Activated CD4-positive, alpha-beta T cell treated with anti-CD3 and anti-CD28 coated beads, Interleukin-10, Interleukin-2, amounts not matched to agents 100 ng/mL and 50 ng/mL, durations not matched to agents 16 hours and 8 hours (primary cell): ENCODE measurements around the gene NLRP1.

Experiments used
- DNase-seq: peaks from one replicate; pipeline ENCODE4 v3.0.0-alpha.2; 2020

Gene NLRP1

DNA sequence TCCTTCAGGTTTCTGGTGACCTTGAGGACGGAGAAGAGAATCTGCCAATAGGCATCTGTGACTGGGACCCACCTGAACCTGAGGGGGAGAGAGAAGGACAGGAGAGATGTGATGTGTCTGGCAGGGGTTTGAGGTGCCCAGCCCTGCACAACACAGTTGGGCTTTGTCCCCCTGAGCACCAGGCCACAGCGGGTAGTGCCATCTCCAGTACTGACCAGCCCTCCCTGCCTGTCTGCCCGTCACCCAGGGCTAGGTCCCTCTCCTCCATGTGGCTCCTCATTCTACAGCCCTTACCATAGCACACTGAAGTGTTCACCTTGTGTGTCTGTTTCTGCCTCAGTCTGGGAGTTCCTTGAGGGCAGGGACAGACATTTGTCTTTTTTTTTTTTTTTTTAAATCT is 30.8 kb downstream of the NLRP1 start:
- DNase-seq, result no peak

DNA sequence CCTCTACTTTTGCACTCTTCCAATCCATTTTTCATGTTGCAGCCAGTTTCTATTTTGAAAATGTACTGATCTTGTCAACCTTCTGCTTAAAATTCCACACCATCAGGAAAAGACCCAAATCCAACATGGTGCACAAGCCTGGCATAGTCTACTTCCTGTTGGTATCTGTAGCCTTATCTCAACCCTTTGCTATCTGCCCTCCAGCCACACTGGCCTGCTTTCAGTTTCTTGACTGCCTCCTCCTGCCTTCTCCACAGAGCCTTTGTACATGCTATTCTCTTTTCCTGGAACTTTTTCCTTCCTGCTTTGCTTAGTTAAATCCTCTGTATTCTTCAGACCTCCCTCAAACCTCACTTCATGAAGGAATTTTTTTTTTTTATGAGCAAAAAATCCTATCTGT is 31.5 kb downstream of the NLRP1 start:
- no peak for DNase-seq

DNA sequence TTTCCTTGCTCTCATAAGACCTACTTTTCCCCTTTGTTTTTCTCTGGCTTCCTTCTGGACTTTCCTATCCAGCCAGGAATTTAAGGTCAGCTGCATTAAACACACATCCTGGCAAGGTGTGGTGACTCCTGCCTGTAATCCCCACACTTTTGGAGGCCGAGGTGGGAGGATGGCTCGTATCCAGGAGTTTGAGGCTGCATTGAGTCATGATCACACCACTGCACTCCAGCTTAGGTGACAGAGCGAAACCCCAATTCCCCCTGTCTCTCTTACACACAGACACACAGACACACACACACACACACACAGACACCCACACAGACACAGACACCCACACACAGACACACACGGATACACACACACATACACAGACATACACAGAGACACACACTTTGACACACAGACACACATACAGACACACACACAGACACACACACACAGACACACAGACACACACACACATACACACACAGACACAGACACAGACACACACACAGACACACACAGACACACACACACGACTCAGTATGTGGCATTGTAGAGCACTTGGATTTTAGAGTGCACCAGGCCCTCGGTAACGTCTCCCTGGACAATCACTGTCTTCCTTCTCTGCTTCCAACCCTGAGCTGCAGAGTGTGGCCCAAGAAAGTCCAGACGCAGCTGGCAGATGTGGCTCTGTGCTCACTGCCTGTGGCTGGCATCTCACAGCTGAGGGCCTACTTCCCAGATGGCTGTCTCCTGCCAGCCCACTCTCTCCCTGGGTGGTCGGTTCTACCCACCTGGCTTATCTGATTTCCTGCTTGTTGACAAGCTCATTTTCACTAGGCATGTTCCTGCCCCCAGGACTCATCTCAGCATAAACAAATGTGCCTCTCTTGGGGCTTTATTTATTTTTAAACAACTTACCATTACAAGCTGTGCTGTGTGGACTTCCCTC is 39.0 kb downstream of the NLRP1 start:
- DNase-seq, result no peak

DNA sequence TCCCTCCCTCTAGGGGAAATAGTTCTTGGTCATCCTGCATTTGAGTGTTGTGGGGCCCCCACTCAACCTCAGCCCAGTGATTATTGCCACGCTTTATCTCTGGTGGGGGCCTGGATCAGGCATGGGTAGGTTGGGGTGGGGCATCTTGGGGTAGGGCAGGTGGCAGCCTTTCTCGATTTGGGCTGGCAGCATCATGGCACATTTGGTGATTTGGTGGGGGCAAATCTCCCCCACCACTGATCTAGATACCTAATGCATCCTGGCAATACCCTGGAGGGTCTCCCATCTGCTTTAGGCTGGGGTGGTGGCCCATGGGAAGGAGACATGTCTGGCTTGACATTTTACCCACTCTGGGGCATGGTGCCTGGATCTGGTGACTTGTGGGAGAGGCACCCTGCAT is 40.2 kb downstream of the NLRP1 start:
- no peak for DNase-seq

DNA sequence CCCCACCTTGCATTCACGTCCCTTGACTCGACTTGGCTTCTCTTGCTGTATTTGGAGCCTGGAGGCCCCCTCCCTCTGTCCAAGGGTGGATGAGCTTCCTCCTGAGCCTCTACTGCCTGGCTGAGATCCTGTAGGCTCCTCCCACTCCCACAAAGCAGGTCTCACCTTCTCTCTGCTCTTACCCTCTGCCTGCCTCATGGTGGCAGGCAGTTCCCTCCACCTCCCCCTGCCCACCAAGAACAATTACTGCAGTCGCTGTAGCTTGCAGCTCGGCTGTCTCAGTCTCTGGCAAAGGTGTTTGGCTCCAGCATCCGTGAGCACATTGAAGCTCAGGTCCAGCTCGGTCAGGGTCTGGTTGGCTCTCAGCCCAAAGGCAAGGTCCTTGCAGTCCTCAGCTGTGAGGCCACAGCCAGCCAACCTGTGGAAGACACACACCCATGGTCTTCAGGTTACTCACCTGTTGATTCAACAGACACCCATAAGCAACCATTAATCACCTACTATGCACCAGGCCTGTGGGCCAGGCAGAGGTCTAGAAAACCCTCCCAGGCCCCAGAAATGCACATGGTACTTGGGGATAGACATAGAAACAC is 42.6 kb downstream of the NLRP1 start:
- no peak for DNase-seq

DNA sequence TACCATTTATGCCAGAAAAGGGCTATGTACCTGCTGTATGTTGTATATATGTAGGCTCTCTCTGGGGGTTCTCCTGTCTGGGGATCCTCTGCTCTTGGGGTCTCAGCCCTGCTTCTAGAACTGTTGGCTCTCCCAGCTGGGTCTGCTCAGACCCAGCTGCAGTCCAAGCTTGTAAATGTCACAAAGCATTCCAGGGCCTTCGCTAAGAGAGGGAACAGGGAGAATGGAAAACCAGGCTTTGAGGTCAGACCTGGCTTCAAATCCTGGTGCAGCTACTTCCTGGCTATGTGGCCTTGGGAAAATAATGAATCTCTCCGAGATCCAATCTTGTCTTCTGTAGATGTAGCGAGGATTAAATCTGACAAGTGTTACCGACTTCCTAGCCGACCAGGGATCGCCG is 44.0 kb downstream of the NLRP1 start:
- no peak for DNase-seq

DNA sequence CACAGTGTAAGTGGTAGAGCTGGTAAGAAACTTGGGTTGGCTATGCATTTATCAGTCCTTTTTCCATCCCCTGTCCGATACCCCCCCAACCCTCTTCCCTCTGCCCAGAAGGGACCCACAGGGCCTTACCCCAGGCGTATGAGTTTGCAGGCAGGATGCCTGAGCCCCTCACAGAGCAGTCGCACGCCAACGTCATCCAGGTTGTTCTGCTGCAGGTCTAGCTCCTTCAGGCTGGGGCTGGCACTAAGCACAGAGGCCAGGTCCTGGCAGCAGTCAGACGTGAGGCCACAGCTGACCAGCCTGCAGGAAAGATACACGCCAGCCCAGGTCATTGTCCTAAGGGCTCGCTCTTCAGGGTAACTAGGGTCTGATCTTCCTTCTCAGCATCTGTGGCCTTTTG is 45.0 kb downstream of the NLRP1 start:
- DNase-seq, result no peak

DNA sequence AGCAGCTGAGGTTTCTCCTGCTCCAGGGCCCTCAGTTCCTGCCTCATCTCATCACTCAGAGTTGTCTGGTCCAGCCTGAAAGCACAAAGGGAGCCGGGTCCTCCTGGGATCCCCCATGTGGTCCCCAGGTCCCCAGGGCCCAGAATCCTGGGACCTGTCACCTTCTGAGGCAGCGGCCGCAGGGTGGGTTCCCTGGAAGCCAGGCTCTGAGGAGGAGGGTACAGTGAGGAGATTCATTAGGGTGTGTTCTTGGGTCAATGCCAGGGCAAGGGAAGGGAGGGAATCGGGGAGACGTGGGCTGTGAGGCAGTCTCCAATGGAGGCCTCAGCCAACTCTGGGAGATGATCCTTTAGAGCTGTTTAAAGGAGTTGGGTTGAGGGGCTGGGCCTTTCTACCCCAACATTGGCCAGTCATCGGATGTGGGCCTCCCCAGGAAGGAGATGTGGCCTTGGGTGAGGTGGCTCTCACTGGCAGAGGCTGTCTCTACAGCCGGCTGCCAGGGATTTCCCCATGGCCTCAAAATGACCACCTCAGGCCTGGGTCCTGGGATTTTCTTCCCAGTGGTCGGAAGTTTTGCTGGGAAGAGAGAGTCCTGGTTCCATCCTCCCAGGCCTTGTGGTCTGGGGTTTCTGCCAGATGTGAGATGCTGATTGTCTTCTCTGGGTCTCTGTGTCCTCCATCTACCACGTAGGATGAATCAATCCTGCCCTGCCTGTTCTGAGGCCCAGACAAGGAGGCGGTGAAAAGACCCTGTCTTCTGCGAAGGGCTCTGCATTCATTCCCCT is 47.3 kb downstream of the NLRP1 start:
- DNase-seq, result no peak

DNA sequence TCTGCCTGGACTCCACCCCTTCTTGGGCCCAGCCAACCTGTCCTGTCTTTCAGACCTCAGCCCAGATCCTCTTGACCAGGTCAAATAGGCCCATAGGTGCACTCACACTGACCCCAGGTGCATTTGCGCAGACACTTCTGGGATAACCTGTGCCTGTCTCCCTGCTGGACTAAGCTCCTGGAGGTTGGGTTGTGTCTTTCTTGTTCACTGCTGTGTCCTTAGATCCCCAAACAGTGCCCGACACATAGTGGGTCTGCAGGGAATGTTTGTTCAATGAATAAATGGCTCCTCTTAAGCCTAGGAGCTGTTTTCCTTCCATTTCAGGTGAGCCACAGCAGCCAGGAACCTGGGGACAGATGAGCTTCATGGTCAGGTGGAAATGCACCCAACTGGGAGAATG is 48.9 kb downstream of the NLRP1 start:
- no peak for DNase-seq

DNA sequence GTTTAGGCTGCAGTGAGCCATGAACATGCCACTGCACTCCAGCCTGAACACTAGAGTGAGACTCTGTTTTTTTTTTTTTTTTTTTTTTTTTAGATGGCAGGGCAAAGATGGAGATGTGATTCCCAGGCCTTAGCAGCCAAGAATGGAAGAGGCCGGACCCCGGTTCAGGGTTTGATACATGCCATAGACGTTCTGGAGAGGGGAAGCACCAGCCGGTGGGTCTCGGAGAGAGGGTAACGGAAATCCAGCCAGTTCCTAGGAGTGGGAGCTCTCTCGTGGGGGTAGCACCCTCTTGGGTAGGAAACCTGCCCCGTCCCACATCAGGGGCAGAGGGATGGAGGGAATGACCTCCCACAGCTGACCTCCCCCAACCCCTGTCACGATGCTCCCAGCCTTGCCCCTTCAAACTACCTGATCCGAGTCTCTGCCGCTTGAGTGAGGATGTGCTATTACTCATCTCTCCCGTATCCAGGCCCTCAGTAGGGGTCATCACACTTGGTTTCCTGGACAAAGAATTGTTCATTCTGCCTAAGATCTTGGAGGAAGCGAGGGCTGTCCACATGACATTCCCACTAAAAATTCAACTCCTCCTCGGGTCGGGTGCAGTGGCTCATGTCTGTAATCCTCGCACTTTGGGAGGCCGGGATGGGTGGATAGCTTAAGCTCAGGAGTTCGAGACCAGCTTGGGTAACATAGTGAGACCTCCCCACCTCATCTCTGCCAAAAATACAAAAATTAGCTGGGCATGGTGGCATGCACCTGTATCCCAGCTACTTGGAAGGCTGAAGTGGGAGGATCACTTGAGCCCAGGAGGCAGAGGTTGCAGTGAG is 50.6 kb downstream of the NLRP1 start:
- no peak for DNase-seq

DNA sequence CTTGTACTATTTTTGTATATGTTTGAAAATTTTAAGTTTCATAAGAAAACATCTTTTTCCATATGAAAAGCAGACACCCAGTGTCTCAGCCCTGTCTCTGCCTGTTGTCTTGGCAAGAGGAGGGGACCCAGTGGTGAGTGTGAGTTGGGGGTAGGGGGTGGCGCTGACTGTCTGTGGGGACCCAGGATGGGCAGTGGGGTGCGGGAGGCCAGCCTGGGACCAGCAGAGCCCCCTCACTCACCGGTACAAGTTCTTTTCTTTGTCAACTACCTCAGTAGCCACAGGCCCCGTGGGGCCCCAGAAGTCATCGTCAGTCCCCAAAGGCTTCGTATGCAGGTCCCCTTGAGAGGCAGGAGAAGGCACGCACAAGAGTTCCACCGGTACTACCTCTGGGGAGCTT is 51.7 kb downstream of the NLRP1 start:
- DNase-seq, result no peak

DNA sequence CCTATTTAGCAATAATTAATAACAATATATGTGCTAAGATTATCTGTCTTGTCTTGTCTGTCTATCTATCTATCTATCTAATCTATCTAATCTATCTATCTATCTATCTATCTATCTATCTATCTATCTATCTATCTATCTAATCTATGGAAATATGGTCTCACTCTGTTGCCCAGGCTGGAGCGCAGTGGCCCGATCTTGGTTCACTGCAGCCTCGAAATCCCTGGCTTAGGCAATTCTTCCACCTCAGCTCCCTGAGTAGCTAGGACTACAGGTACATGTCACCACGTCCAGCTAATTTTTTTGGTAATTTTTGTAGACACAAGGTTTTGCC is 53.3 kb downstream of the NLRP1 start:
- DNase-seq, result no peak

DNA sequence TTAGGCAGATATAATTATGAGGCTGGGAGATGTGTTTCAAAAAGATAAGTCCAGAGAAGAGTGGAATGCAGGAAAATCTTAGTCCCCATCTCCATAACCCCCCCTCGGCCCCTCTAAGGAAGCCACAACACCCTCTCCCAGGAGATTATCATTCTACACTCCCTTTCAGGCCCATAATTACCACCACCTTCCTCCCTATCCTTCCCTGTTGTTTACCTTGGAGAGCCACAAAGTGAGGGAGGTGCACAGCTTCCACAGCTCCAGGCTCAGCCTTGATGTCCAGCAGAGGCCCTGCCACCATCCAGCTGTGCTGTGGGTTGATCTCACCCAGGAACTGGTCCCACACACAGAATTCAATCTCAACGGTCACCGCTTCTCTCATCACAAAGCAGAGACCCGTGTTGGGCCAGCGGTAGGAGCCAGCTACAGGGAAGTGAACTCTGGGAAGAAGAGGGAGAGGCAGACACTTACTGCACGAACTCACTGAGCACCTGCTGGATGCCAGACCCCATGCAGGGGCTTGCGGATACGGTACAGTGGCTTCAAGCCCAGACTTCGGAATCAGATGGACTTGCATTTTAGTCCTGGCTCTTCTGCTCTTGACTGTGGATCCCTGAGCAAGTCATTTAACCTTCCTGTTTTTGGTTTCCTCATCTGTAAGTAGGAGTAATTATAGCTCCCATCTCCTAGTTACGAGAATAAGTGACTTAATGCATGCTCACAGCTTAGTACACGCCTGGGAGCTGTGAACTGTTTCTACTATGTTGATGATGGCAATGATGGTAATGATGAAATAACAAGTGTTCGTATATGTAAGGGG is 53.8 kb downstream of the NLRP1 start:
- DNase-seq, result no peak

DNA sequence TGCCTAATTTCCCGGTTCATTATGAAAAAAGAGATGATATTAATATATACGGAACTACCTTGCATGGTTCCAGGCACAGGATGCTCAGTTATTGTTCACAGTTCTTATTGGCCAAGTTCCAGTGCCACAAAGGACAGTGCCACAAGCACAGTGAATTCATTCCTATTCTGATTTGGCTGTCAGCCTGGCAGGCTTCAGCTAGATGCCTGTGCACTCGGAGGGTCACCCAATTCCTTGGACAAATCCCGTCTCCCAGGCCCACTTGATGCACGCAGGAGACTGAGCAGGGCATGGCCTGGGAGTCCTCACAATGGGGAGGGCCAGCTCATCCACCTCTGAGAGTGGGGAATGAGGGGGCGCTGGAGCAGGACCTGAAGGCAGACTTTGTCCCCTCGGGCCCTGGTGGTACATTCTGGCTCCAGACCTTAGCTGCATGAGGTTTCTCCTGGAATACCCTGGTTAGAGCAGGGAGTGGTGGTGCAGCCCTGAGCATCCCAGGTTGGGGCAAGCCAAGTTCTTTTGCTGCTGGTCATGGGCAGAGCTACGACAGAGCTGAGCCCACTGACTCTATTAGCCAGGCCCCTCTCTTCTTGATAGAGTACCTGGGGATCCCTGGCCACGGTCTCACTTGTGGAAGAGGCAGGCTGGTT is 56.6 kb downstream of the NLRP1 start:
- no peak for DNase-seq

DNA sequence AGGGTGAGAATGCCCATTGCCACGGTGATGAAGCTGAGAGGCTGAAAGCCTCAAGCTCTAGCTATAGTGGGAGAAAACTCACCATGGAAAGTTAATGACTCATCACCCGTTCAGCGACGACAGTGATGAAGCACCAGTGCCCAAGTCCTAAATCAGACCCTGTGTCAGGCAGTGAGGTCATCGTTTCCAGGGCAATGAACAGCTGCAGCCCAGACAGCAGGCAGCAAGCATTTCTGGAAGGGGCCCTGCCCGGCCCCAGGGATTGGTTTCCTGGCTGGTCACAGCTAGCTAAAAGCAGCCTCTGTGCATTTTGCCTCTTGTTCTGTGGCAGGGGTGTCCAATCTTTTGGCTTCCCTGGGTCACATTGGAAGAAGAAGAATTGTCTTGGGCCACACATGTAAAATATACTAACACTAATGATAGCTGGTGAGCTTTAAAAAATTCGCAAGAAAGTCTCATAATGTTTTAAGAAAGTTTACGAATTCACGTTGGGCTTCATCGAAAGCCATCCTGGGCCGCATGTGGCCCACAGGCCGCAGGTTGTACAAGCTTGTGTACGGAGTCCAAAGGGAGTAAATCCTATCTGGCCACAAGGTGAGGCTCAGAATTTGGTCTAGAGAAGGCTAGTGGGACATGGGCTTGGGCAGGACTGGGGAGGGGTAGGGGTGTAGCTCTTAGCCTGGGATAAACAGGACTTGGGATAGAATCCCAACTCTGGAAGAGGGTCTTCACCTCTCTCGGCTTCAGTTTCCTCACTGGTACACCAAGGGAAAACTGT is 57.3 kb downstream of the NLRP1 start:
- DNase-seq, result peak; percentile 83

DNA sequence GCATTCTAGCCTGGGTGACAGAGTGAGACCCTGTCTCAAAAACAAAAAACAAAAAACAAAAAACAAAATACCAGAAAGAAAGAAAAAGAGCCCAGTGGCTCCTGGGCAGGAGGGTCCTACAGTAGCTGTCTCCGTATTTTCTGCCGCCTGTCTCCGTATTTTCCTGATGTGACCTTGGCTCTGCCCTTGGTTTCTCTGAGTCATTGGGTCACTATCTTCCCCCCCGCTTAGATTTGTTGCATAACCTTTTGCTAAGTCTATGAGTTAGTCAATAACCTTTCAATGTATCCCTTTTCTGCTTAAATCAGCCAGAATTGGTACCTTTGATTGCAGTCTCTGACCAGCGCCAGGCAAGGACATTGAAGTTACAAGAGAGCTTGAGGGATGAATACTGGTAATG is 61.1 kb downstream of the NLRP1 start:
- no peak for DNase-seq

DNA sequence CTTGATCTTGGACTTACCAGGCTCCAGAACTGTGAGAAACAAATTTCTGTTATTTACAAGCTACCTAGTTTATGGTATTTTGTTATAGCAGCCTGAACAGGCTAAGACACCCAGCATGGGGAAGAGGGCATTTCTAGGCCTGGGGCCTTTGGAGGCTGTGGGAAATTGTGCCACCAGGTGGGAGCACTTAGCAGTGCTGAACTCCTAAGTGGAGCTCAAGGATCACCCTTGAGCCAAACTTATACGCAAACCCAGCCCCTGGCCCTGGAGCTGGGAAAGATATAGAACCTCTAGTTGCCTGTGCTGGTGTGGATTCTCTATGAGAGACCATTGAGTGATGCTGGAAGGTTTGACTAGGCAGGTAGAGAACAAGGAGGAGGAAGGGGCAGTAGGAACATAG is 61.8 kb downstream of the NLRP1 start:
- DNase-seq, result no peak

DNA sequence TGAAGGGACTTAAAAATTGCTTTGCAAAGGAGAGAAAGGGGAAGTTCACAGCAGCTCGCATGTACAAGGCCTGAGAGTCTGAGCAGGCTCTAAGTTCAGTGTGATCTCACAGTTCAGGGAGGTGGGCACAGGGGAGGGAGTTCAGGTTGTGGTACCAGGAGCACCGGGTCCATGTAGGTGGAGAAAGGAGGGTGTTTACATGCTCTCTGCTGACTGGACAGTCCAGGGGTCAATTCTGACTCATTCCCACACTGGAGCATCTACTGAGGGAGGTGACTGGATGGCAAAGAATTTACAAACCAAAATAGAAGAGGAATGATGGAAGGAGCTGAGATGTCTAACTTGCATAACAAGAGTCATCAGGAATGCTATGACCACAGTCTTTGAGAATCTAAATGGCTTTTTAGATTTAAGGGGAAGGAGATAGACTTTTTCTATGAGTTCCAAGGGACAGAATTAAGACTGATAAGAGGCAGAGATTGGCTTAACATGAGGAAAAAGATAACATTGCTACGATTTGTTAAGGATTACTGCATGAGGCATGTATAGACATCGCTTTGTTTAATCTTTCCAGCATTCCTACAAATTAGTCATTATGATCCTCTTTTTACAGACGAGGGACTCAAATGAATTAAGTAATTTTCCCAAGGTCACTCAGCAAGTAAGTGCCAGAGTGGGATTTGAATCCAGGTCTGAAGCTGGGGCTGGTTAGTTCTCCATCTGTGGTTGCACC is 68.1 kb downstream of the NLRP1 start:
- DNase-seq, result no peak

DNA sequence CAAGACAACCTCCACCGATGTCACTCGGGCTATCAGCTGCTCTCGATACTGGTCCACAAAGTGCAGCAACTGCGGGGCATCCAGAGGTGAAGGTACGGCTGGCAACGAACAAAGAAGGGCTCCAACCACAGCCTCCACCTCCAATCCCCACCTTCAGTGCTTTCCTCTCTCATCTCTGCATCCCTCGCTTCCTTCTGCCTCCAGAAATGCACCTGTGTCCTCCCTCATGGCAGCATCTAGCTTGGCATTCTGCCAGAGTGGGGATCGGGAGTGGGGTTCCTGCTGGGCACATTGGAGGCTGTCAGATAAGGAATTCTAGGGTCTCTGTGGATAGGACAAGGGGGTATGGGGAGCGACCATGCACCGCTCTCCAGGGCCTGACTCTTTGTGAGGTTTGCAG is 69.3 kb downstream of the NLRP1 start:
- DNase-seq, result no peak

DNA sequence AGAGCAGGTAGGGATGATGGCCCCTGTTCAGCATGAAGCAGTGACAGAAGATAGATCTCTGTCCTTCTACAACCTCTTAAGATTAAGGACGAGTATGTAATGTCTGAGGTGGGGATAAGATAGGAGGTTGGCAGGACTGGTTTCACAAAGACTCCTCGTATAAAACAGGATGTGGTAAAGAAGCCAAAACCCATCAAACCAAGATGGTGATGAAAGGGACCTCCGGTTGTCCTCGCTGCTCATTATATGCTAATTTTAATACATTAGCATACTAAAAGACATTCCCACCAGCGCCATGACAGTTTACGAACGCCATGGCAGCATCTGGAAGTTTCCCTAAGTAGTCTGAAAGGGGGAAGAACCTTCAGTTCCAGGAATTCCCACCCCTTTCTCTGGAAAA is 70.7 kb downstream of the NLRP1 start:
- peak; percentile 43 for DNase-seq
